ENCODE results near the gene TCF7L1.

TCF7L1 gene

DNA sequence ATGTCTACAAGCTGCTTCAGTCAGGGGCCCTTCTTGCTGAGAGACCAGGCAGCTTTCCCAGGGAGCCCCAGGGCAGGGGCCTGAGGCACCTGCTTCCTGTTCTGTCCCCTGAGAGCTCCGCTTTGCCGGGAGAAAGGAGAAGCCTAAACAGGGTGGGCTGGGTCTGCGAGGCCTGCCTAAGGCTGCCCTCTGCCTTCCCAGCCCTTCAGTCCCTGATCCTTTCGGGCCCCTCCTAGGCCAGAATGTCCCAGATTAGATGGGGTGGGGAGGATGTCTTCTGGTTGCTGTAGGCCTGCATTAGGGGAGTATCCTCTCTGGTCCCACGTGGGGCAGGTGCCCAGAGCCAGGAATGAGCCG lies 122.2 kb downstream of the TCF7L1 start:
- DNase-seq (ENCODE audit: low spot score), result no peak

DNA sequence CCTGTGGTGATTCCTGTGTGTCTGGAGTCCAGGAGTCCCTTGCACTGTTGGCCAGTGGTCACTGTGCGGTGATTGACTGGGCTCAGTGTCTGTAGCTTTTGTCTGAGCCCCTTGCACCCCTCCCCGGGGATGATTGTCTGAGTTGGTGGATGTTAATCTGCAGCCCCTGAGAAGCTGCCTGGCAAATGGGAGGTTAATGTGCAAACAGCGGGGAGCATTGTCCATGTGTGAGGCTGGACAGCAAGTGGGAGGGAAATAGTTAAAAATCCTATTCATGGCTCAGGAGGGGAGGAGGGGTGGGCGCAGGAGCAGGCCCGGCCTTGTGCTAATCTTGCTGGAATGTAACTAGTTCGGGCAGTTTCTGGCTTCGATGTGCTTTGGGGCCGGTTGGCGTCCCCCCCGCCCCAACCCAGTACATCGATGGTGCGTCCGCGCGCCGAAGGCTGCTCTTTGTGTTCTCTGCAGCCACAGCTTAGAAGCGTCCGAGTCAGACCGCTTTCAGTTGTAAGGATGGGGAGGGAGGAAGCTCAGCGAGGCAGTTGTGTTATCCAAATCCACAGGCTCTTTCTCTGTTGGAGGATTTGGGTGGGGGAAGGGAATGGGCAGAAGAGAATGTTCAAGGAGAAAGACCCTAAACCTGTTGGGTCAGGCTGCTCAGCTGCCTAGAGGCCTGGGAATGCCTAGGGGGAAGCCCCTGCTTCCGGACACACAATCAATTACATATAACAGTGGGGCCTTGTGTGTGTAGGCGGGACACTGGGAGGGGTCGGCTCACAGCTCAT lies 122.8 kb downstream of the TCF7L1 start:
- DNase-seq (ENCODE audit: low spot score), result peak; percentile 58

DNA sequence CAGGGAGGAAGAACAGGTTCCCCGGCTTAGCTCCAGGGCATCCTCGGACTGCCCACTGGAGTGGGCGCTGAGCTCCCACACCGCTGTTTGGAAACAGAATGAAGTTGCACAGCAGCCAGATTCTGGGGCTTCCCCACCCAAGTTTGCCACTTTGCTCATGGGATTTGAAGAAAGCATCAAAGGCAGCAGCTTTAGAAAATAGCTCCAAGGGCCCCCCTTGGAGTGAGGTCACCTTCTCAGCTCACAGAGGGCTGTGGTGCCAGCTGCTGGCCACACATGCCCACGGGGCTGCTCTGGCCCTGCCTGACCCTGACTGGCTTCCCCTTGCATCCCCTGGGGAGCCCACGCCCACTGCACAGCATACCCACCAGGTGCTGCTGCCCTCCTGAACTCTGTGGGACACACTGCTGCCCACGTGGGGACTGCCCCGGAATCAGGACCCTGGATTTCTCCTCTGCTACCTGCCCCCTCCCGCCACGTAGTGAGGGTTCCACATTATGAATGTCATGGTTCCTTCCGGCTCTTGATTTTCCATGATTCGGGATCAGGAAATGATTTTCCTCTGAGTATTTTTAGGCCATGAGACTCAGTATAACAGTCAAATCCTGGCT lies 124.3 kb downstream of the TCF7L1 start:
- no peak for DNase-seq (ENCODE audit: low spot score)

DNA sequence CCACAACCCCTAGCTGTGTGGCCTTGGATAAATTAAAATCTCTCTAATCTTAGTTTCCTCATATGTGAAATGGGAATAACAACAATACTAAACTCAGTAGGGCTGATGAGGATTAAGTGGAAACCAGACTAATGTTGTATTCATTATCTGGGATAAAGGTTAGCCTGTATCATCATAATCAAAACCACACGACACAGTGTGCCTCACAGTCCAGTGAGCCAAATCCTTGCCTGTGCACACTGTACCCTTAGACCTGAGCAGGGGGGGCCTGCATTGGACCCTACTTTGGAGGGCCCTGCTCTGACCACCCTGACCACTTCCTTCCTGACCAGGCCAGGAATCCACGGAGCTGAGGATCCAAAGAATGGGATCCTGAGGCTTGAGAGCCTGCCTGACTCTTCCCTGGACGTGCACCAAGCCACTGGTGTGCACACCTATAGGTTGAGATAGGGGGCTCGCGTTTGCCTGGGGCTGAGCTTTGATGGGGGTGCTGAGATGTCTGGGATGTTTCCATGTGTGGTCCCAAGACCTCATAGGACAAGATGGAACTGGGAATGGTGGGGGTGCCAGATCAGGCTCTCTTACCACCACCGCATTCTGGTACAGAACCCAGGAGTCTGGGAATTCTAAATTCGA lies 124.9 kb downstream of the TCF7L1 start:
- DNase-seq (ENCODE audit: low spot score), result no peak

DNA sequence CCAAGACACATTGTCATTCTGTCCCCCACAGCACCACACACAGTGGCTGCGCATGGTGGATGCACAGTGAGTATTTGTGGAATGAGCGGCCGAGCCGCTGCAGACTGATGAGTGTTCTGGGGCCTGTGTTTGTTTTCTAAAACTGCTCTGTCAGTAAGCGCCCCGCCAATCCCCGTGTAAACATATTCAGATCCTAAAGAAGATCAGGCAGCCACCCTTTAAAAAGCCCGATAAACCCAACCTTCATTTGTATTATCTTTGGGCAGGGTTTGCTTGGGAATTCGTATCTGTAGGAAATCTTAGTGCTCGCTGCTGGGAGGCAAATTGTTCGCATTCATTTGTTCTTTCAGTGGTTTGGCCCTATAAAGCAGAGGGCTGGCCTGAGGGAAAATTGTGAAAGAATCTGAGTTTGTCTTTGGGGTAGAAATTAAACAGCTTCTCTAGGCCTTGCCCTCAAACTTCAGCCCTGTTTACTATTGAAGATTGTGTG lies 126.0 kb downstream of the TCF7L1 start:
- no peak for DNase-seq (ENCODE audit: low spot score)

DNA sequence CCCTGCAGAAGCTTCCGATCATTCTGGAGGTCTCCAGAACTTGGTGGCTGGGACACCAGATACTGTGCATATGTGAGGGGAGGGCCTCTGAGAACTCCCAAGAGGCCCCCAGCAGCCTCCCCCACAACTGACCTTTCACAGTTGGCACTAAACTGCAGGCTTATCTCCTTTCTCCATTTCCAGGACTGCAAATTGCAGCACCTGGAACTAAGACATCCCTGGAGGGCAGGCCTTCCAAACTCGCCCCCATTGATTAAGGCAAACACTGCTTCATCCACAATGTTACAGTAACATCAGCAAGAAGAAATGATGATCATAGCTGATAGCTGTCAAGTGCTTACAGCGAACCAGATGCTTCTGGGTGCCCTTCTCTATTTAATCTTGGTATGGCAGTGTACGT lies 126.7 kb downstream of the TCF7L1 start:
- DNase-seq (ENCODE audit: low spot score), result no peak

DNA sequence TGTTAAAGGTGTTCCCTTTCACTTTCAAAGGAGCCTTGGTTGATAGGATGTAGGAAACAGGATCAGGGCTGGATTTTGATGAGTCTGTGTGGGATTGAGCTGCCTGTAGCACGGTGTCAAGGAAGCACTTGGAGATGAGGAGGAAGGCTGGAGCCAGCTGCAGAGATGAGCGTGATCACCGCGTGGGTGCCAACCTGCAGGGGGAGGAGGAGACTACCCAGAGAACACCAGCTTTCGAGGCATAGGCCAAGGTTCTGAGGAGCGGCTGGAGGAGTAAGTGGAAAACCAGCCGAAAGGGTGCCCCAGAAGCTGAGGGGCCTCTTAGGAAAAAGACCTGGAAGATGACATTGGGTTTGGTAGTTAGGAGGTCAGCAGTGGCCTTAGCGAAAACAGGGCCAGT lies 130.4 kb downstream of the TCF7L1 start:
- no peak for DNase-seq (ENCODE audit: low spot score)

DNA sequence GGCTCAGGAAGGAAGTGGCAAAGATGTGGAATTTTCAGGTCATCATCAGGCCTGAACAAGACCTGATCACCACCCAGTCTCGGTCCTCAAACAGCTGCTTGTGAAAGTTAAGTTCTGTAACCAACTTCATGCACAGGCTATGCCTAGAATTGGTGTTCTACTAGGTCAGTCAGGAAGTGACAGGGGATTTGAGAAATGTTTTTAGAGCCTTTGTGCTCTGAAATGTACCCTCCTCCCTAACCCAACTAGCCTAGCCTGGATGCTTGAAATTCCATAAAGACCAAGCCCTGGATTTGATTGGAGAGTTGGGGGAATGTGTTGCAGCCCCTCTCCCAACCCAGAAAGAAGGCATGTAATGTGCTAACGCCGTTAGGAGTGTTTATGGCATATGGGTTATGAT lies 131.3 kb downstream of the TCF7L1 start:
- DNase-seq (ENCODE audit: low spot score), result no peak

DNA sequence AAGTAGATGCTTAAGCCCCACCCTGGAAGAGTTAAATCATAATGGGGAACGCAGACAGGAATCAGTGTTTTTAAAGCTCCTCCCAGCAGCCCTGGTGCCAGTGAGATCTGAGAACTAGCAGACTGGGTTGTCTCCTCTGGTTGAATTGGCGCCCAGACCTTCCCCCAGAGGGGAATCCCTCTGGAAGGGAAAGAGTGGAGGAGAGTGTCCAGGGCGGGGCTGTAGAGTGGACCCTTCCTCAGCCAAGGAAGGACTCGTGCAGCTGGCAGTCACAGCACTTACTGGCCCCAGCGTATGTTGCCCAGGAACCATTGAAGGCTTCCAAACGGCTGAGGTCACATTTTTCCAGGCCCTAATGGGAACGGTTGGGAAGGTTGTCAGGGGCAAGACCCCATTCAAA lies 132.1 kb downstream of the TCF7L1 start:
- no peak for DNase-seq (ENCODE audit: low spot score)

DNA sequence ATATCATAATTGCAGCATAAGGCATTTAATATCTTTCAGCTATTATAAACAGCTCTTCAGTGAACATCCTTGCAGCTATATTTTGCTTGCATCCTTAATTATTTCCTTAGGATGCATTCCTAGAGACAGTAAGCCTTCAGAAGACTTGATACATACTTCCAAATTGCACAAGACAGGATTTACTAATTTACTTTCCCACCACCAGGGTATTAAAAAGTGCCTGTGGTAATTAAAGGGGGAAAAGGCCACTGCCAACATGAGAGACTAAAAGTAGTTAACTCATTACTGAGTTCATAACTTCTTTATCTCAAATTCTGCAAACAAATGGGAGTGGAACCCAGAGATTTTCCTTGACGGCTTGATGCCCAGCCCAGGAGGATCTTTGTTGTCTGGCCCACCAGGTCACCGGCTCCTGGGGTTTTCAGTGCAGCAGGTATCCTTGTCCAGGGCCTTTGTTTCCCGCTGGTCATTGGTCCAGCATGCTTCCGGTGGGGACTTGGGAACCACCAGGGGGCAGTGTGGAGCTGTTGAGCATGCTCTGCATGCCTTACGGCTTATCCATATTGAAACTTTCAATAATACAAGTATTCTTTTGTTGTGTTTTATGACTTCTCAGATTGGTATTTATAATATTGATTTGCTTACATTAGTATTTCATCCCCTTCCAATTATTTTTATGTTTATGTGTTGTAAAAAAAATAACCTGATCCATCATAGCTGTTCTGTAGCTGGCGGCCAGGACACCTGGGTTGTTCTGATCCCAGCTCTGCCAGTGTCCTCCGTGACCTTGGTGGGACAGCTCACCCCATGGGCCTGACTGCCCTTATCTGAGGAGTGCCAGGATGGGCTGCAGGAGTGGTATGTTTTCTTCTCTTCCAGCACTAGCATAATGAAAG lies 133.2 kb downstream of the TCF7L1 start:
- DNase-seq (ENCODE audit: low spot score), result peak; percentile 68

DNA sequence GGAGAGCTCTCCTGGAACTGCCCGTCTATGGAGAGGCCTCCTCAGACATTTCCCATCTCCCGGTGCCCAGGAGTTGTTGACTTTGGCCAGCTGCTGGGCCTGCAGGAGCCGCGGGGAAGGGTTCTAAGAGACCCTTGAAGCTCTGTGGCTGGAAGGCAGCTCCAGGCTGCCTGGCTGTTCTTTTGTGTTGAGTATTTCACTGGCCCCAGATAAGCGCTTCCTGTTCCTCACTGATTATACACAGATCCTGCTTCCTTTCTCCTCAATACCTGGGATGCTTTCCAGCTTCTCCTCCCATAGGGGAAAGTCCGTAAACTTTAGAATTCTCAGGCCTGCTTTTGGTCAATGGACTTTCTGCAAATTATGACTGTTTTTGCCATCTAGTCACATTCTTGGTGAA lies 136.8 kb downstream of the TCF7L1 start:
- no peak for DNase-seq (ENCODE audit: low spot score)

DNA sequence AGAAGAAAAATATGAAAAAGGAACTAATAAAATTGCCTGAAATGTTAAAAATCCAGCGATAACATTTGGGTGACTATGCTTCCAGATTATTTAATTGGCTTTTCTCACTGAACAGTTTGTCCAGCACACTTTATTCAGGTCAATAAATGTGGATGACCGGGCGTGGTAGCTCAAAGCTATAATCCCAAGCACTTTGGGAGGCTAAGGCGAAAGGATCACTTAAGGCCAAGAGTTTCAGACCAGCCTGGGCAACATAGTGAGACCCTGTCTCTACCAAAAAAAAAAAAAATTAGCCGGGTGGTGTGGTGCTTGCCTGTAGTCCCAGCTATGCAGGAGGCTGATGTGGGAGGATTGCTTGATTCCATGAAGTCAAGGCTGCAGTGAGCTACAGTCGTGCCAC lies 139.2 kb downstream of the TCF7L1 start:
- no peak for DNase-seq (ENCODE audit: low spot score)

DNA sequence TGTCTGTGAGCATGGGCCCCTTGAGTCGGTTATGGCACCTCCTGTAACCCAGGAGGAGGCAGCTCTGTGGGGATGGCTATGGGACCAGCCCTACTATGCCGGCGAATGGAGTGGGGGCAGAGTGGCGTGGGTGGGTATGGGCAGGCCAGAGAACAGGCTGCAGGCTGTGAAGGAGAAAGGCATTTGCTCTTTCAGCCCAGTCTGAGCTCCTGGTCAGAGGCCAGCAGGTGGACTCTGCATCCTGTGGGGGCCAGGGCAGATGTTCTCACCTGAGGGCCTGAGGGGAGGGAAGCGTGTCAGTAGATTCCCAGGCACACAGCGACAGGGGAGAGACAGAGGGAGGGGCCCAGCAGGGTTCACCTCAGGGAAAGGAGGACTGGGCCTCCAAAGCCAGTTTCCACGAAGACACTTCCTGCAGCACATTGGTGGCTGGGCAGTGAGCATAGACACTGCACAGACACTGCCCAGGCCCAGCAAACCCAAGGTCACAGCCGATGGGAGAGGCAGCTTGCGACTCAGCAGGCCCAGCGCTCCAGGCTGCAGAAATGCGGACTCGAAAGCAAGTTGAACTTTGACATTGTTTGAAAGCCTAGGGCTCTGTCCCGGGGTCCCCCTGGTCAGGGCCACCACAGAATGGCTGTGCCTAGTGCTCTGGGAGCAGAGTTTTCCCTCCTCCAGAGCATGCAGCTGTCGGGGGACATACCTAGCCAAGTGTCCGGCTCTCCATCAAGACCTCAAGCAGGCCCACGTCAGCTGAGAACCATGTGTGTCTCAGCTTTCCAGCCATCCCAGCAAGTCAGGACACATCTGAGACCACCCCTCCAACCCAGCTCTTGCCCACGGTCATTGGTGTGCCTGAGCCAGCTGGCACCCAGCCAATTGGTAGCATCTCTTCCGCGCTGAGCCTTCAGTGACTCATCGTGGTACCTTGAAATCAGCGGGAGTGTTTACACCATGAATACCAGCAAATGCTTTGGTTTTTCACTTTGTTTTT lies 140.8 kb downstream of the TCF7L1 start:
- DNase-seq (ENCODE audit: low spot score), result no peak

DNA sequence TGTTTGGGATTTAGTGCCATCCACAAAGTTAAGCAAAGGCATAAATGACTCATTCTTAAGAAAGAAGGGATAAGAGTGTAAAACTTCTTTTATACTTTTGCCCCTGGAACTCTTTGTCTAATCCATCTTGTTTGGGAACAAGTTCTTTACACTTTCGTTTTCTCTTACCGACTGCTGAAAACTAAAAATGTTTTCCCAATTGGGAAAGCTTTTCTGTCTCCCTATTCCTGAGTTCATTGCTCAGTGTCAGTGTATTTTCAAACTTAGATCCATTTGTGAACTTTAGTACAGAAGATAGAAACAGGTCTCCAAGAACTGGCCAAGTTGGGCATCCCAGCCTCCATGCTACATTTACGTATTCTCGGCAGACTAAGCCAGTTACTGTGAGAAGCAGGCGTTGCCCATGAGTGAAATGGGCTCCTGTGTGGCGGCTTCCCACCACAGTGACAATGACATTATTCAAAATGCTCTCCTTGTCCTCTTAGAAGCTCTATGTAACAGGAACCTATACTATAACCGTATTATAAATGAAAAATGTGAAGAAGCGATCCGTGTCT lies 142.9 kb downstream of the TCF7L1 start:
- no peak for DNase-seq (ENCODE audit: low spot score)

DNA sequence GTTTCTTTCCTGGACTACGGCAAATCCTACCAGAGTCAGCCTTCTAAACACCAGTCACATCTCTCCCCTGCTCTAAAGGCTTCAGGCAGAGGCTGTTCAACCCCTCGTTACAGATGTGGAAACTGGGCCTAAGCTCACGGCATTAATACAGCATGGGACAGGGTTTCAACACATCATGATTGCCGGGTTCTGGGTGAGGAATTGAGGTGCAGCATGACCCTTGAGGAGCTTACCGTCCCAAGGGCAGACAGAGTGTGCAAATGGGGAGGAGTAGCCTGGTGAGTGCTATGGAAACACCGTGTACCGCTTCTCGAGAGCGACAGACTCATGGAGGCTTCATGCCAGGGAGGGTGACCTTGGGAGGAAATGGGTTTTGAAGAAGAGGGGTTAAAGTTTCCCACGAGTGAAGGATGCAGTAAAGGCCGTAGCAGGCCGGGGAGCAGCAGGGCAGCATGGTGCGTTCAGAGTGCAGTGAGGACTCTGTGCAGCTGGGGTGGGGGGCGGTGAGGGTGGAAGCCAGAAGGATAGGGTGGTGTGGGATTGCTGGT lies 143.5 kb downstream of the TCF7L1 start:
- DNase-seq (ENCODE audit: low spot score), result no peak

DNA sequence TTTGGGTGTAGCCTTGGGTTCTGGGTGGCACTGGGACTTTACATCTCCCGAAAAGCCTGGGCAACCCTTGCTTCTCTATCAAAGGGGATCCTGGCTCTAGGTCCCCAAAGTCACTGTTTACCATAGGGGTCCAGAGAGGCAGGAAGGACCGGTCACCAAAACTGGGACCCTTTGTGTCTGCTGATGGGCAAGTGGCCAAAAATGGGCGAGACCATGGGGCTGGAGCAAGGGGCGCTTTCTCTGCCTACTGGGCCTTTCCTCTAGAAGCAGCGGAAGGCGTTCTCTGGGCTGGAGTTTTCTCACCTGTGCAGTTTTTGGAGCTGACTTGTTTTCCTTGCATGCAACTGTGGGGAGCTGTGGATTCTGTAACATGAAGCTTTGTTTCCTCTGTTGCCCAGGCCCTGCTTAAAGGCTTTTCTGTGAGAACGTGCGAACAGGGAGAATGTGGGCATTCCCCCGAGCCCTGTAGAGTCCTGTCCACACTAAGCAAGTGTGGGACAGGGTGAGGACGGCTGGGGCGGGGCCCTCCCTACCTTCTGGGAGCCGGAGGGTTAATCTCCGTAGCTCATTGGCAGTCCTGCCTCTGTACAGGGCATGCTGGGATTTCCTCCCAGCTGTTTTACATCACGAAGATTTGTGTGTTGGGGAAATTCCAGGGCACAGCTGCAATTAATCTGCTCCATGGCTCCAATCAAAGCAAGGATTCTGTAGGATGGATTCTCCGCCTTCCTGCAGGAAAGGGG lies 144.4 kb downstream of the TCF7L1 start:
- DNase-seq (ENCODE audit: low spot score), result no peak

DNA sequence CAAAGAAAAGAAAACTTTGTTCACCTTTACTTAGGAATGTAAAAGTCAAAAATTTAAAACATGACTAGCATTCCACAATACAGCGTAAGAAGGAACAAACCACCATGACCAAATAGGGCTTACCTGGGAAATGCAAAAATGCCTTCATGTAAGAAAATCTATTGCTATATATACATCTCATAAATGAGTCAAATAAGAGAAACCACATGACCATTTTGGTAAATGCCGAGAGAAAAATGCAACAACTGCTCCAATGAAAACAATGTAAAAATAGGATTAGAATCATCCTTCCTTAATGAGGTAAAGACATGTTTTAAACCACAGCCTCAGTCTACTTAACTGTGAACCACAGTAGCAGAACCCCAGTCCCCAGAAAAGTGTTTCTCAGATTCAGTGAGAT lies 145.2 kb downstream of the TCF7L1 start:
- DNase-seq (ENCODE audit: low spot score), result no peak

DNA sequence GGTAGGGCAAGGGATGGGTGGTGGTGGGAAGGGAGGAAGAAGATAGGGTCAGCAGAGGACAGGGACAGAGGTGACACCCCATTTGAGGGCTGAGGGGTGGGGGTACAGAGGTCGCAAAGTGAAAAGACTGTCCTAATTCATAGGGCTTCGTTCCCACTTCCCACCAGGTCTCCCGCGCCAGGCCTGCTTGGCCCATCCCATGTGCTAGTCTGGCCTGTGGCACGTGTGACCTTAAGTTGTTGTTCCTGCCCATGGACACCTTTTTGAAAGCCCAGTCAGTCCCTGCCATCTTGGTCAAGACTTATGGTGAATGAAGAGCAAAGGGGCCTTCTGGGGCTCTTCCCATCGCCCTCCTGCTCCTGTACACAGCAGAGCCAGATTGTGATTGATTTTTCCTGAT lies 148.4 kb downstream of the TCF7L1 start:
- no peak for DNase-seq (ENCODE audit: low spot score)

DNA sequence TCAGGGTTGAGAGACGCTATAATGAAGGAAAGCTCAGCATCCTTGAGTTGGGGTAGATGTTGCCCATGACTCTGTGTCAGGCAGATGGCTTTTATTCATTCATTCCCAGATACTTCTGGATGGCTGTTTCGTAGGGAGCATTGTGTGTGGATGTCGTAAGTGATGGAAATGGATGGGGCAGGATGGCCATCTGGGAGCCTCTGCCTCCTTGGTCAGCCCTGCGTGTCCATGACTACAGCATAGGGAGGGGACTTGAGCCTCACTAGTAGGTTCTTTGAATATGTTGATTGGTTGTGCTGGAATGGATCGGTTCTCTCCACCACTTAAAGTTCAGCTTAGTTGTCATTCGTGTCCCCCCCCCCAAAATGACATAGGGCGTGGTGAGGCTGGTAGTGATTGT lies 149.7 kb downstream of the TCF7L1 start:
- no peak for DNase-seq (ENCODE audit: low spot score)

DNA sequence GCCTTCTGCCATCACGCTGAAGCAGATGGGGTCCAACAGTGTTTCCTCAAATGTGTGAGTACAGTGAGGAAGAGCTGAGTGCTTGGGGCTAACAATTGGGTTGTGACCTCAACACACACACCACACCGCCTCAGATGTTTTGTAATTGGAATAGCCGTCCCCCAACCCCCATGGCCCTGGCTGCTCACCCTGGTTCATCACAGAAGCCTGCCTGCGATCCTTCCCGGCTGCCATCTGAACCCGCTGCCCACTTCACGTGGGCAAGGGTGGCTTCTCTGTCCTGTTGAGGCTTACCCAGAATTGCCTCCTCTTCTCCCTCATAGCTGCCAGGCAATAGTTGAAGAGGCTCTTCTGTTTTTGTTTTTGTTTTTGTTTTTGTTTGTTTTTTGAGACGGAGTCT lies 150.4 kb downstream of the TCF7L1 start:
- DNase-seq (ENCODE audit: low spot score), result no peak

Data from HuH-7 (cell line).